K562 (cell line): ENCODE measurements around the gene STX11. TPM values are rescaled to one million over a fixed set of nuclear protein-coding genes. Genes with fewer than 3 reads are reported as not detected.

ENCODE experiments used
- ATAC-seq: fragments of 200-7000 bp; cut with Tn5 transposase; 3 replicates; pipeline ENCODE4 v1.9.1; 2020; ENCODE audit warnings: moderate library complexity
- BruUV-seq: library from RNA; stranded (reverse); fragments of 400-500 nt; replicated peaks from 2 replicates; lab custom pipeline; 2021; lab: Mats Ljungman, UMichigan
- CTCF ChIA-PET: fragments of 300-600 bp; formaldehyde crosslinking; extraction: SDS; loops from one replicate; lab custom pipeline; 2021; ENCODE audit warnings: low intra/inter-chr PET ratio; lab: Yijun Ruan, JAX
- POLR2A ChIA-PET: fragments of 300-600, 350-650 bp; sonication (Branson Sonifier 250); formaldehyde crosslinking; extraction: SDS; loops from one replicate; lab custom pipeline; 2021; ENCODE audit warnings: antibody characterized with exemption, inconsistent platforms; lab: Yijun Ruan, JAX
- DNase-seq, 4 experiments: peaks; one replicate each; pipeline versions ENCODE4 v3.0.0 to v3.0.0-alpha.2; 2011 to 2018; ENCODE audit warnings: low spot score in 3 of 4, mixed read lengths in 3 of 4; ENCODE audit errors: extremely low read depth in 1 of 4
- FAIRE-seq: peaks from 2 replicates; lab custom pipeline; 2011; peaks lifted over from hg19 to GRCh38; lab: Jason Lieb, UNC
- H2AFZ ChIP-seq: 2 replicates; pipeline ENCODE4 v1.6.0; 2011; ENCODE audit warnings: low read depth, low read length, control low read depth, inconsistent platforms
- H3K27ac ChIP-seq: fragments of 200-600 bp; 3 replicates; pipeline ENCODE4 v1.8.0; 2011; ENCODE audit warnings: low read depth, mild to moderate bottlenecking, control low read depth, inconsistent platforms, low read length, moderate library complexity, mixed read lengths; ENCODE audit errors: extremely low read depth
- H3K27me3 ChIP-seq, 2 experiments: fragments of 300-600 bp in 1 of 2; 2 replicates in 1 of 2; 3 replicates in 1 of 2; pipeline versions ENCODE4 v1.6.0 to v1.8.0; 2011; ENCODE audit warnings: inconsistent platforms in 2 of 2, low read length in 2 of 2, mild to moderate bottlenecking in 1 of 2, mixed read lengths in 1 of 2, moderate library complexity in 1 of 2; ENCODE audit not compliant: control insufficient read depth in 2 of 2, insufficient read depth in 2 of 2
- H3K36me3 ChIP-seq: fragments of 300-600 bp; 3 replicates; pipeline ENCODE4 v1.8.0; 2011; ENCODE audit warnings: mild to moderate bottlenecking, low read length, inconsistent platforms; ENCODE audit not compliant: control insufficient read depth, insufficient read depth
- H3K4me1 ChIP-seq, 2 experiments: fragments of 200-600 bp in 1 of 2; replicated peaks in 1 of 2; 2 replicates in 1 of 2; 3 replicates in 1 of 2; pipeline versions ENCODE4 v1.5.1 to v1.8.0; 2011; ENCODE audit warnings: inconsistent platforms in 2 of 2, low read length in 2 of 2, mild to moderate bottlenecking in 1 of 2, mixed read lengths in 1 of 2, moderate library complexity in 1 of 2; ENCODE audit not compliant: control insufficient read depth in 2 of 2, insufficient read depth in 2 of 2
- H3K4me2 ChIP-seq: 2 replicates; pipeline ENCODE4 v1.6.1; 2011; ENCODE audit warnings: low read length, control low read depth, inconsistent platforms, mixed read lengths; ENCODE audit not compliant: insufficient read depth
- H3K4me3 ChIP-seq: fragments of 200-600 bp; sonication (generic), shearing (Covaris generic); 2 replicates; pipeline ENCODE4 v1.5.1; 2016; ENCODE audit warnings: control low read depth, inconsistent platforms
- H3K79me2 ChIP-seq: fragments of 200-600 bp; 3 replicates; pipeline ENCODE4 v1.8.0; 2011; ENCODE audit warnings: low read length, inconsistent platforms; ENCODE audit not compliant: control insufficient read depth, insufficient read depth
- H3K9ac ChIP-seq, 2 experiments: 2 replicates each; pipeline versions ENCODE4 v1.6.0 to v1.6.1; 2011; ENCODE audit warnings: low read depth in 2 of 2, low read length in 2 of 2, control low read depth in 1 of 2, inconsistent platforms in 1 of 2, mild to moderate bottlenecking in 1 of 2, mixed read lengths in 1 of 2; ENCODE audit not compliant: insufficient read depth in 1 of 2
- H3K9me1 ChIP-seq: one replicate; pipeline ENCODE4 v1.6.0; 2011; ENCODE audit warnings: inconsistent platforms, mild to moderate bottlenecking, low read length, moderate library complexity; ENCODE audit not compliant: control insufficient read depth, insufficient read depth
- H3K9me3 ChIP-seq: replicated peaks from 2 replicates; pipeline ENCODE4 v1.5.1; 2011; ENCODE audit warnings: low read depth, low read length, inconsistent platforms; ENCODE audit not compliant: control insufficient read depth, insufficient read depth
- H4K20me1 ChIP-seq: replicated peaks from 2 replicates; pipeline ENCODE4 v1.6.1; 2011; ENCODE audit warnings: low read length, inconsistent platforms, mixed read lengths; ENCODE audit not compliant: control insufficient read depth, insufficient read depth
- BCOR ChIP-seq: fragments of 450-650 bp; IDR thresholded peaks from 2 replicates; pipeline ENCODE4 v1.6.1; 2016
- CXXC5 ChIP-seq: fragments of 250-450 bp; sonication (Bioruptor Pico); IDR thresholded peaks from 2 replicates; pipeline ENCODE4 v1.8.0; 2022; ENCODE audit warnings: inconsistent platforms, mild to moderate bottlenecking, moderate library complexity
- GATA2 ChIP-seq: sonication (generic); formaldehyde crosslinking; IDR thresholded peaks from 2 replicates; pipeline ENCODE4 v1.4.0; 2020; ENCODE audit warnings: mild to moderate bottlenecking, missing genetic modification reagents
- HNRNPUL1 ChIP-seq: fragments of 200-400 bp; formaldehyde crosslinking; IDR thresholded peaks from 2 replicates; pipeline ENCODE4 v1.6.1; 2017; ENCODE audit warnings: low read length
- MYNN ChIP-seq, 2 experiments: sonication (generic); formaldehyde crosslinking in 1 of 2; IDR thresholded peaks; 2 replicates each; pipeline versions ENCODE4 v1.5.0 to v1.6.1; 2016 to 2020; ENCODE audit warnings: antibody characterized with exemption in 1 of 2, missing genetic modification reagents in 1 of 2
- NR1H2 ChIP-seq: sonication (generic); formaldehyde crosslinking; IDR thresholded peaks from 2 replicates; pipeline ENCODE4 v1.4.0; 2020; ENCODE audit warnings: mild to moderate bottlenecking, missing genetic modification reagents
- PTBP1 ChIP-seq: fragments of 200-400 bp; formaldehyde crosslinking; IDR thresholded peaks from 2 replicates; pipeline ENCODE4 v1.6.1; 2017; ENCODE audit warnings: low read depth, low read length
- SRSF9 ChIP-seq: fragments of 200-400 bp; formaldehyde crosslinking; IDR thresholded peaks from 2 replicates; pipeline ENCODE4 v1.6.1; 2017; ENCODE audit warnings: low read depth, low read length, borderline replicate concordance
- STAT6 ChIP-seq: sonication (generic); formaldehyde crosslinking; IDR thresholded peaks from 2 replicates; pipeline ENCODE4 v1.8.1; 2023; ENCODE audit warnings: mild to moderate bottlenecking, missing genetic modification reagents
- TRIM28 ChIP-seq: fragments of 450-650 bp; IDR thresholded peaks from 2 replicates; pipeline ENCODE4 v1.6.1; 2017
- ZFP91 ChIP-seq: sonication (generic); formaldehyde crosslinking; IDR thresholded peaks from 2 replicates; pipeline ENCODE4 v1.8.0; 2022; ENCODE audit warnings: mild to moderate bottlenecking, missing genetic modification reagents
- ZNF347 ChIP-seq: fragments of 450-650 bp; formaldehyde crosslinking; IDR thresholded peaks from 2 replicates; pipeline ENCODE4 v1.4.0; 2020; ENCODE audit warnings: low read depth, mild to moderate bottlenecking, moderate library complexity
- WGBS: fragments of 100-300 bp; shearing (Covaris generic); methylation state at CpG from one replicate; pipeline ENCODE4 v1.1.6; 2016; ENCODE audit warnings: low coverage, mixed read lengths; ENCODE audit not compliant: insufficient coverage; ENCODE audit errors: missing lambda C conversion rate; 5-methylcytosine and 5-hydroxymethylcytosine counted together
- in situ Hi-C: fragments of 300-500 bp; cut with MboI; formaldehyde crosslinking; loops from 4 replicates; pipeline ENCODE4 v1.15.0; 2018; ENCODE audit warnings: inconsistent platforms, mixed read lengths
- intact Hi-C: fragments of 100-400 bp; cut with micrococcal nuclease; formaldehyde crosslinking; loops from 2 replicates; pipeline ENCODE4 v1.14.2; 2022
- polyA plus RNA-seq, 8 experiments: library from polyadenylated mRNA; depleted of rRNA in 4 of 8; stranded (reverse) in 5 of 8; unstranded in 3 of 8; fragments of >200 nt; fragmentation: Nextera tagmentation in 2 of 8; fragmentation: Illumina TruSeq in 1 of 8; extraction: Ambion mirVana in 2 of 8; extraction: Trizol in 1 of 8; gene quantifications; 2 replicates each; pipeline versions ENCODE4 v1.2.1 to v1.2.3, GENCODE V29; 2011 to 2014; ENCODE audit warnings: inconsistent platforms in 1 of 8, missing spikeins in 1 of 8
- total RNA-seq, 7 experiments: library from RNA; depleted of rRNA in 6 of 7; stranded (reverse); fragments of >200 nt in 6 of 7; fragmentation: Illumina TruSeq in 2 of 7; extraction: Trizol in 2 of 7; gene quantifications; 2 replicates each; pipeline versions ENCODE4 v1.2.1 to v1.2.3, GENCODE V29; 2011 to 2021; ENCODE audit warnings: low replicate concordance in 1 of 7
- TF ChIP-seq, protein P1 (sequence below), 2 experiments: fragments of 450-650 bp; IDR thresholded peaks; 2 replicates each; pipeline ENCODE4 v1.6.1; 2016

Gene STX11
- total and polyA plus RNA-seq, 9 of the 15 experiments (the other 6 are each of a cell fraction or from before 2014, with no cell fraction given): 0.06 to 0.73 (median 0.40) TPM

- no peaks in the 10 kb centered on the region; a peak in 1 of 5 replicates for H3K4me1 ChIP-seq
- intact Hi-C loops: no loop called here
- H3K27me3 ChIP-seq: peaks cover under 1 to 5% of the 10 kb centered on the region in 2 experiments; a peak in 4 of 5 replicates
- H3K9ac ChIP-seq: no peak overlapping the region
- FAIRE-seq: no peak
- H3K27ac ChIP-seq: no peak overlapping the region
- in situ Hi-C loops: no loop called here
- WGBS: 0% methylated on average over 2 of the region's 2 CpGs
- H3K36me3 ChIP-seq: no peaks in the 10 kb centered on the region
- H2AFZ ChIP-seq: no peak overlapping the region
- no peaks in the 10 kb centered on the region for H3K9me3 ChIP-seq
- ChIA-PET CTCF (no interaction called here), POLR2A (no interaction called here)
- BruUV-seq: no TSS peak
- no peaks in the 10 kb centered on the region for H3K9me1 ChIP-seq
- H3K79me2 ChIP-seq: no peaks in the 10 kb centered on the region
- no peak for ATAC-seq
- no peaks in the 10 kb centered on the region for H4K20me1 ChIP-seq
- H3K4me2 ChIP-seq: no peak overlapping the region
- H3K4me3 ChIP-seq: no peak overlapping the region
- DNase-seq: no peak
- TF ChIP-seq SRSF9 (no peak), HNRNPUL1 (no peak), NR1H2 (no peak), ZFP91 (CRISPR knock-in tag) (no peak), CXXC5 (no peak), GATA2 (no peak), BCOR (no peak), PTBP1 (no peak), ZNF347 (CRISPR knock-in tag) (no peak), MYNN (IDR thresholded peaks at IDR 0.05) (no peak), MYNN (CRISPR knock-in tag; IDR thresholded peaks at IDR 0.05) (no peak), TRIM28 (no peak), STAT6 (CRISPR knock-in tag) (no peak)
- TF ChIP-seq, protein P1, sequence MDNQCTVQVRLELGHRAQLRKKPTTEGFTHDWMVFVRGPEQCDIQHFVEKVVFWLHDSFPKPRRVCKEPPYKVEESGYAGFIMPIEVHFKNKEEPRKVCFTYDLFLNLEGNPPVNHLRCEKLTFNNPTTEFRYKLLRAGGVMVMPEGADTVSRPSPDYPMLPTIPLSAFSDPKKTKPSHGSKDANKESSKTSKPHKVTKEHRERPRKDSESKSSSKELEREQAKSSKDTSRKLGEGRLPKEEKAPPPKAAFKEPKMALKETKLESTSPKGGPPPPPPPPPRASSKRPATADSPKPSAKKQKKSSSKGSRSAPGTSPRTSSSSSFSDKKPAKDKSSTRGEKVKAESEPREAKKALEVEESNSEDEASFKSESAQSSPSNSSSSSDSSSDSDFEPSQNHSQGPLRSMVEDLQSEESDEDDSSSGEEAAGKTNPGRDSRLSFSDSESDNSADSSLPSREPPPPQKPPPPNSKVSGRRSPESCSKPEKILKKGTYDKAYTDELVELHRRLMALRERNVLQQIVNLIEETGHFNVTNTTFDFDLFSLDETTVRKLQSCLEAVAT (IDR thresholded peaks at IDR 0.05): no peak
Observed at GRCh38 chr6:144141470-144141869, 8.8 kb upstream of the STX11 start.
